ENCODE data around the gene TEX48. TPM values are rescaled to one million over a fixed set of nuclear protein-coding genes. Genes with fewer than 3 reads are reported as not detected.

TEX48 gene
- total RNA-seq, 1 experiment from 2014 or later: 2.4 TPM

DNA sequence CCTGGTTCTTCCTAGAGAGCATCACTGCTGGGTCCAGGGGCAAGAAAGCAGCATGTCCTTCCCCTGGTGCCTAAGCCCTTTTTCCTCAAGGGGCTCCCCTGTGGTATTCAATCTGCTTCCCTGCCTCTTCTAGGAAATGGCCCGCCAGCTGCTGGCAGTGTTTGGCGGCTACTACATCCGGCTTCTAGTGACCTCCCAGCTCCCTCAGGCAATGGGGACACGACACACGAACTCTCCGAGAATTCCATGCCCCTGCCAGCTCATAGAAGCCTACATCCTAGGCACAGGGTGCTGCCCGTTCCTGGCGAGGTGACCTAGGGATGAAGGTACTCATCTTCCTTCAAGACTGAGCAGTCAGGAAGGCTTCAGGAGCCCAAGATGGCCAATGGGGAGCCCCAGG is 39.0 kb downstream of the TEX48 start:
- Histone ChIP-seq H3K36me3 (ENCODE audit: low read depth, low read length) (no peaks in the 10 kb centered on the region), H3K27ac (ENCODE audit: low read length) (no peak overlapping the region), H3K4me1 (ENCODE audit: insufficient read depth, low read length) (no peaks in the 10 kb centered on the region), H3K9me3 (ENCODE audit: low read length) (no peaks in the 10 kb centered on the region), H4K20me1 (ENCODE audit: low read length) (no peaks in the 10 kb centered on the region), H3K27me3 (ENCODE audit: low read length) (no peaks in the 10 kb centered on the region), H3K9me2 (replicated peaks; ENCODE audit: low read length) (no peaks in the 10 kb centered on the region), H3K79me2 (ENCODE audit: low read length) (no peaks in the 10 kb centered on the region), H3F3A (ENCODE audit: low read length, unreplicated experiment) (no peaks in the 10 kb centered on the region), H3K4me2 (ENCODE audit: low read length) (no peak overlapping the region), H2AFZ (ENCODE audit: low read length) (no peak overlapping the region), H3K4me3 (ENCODE audit: low read length) (no peak overlapping the region), H3K9ac (ENCODE audit: low read length) (no peak overlapping the region)
- intact Hi-C loops (cut with micrococcal nuclease): no loop called here
- no peak for TF ChIP-seq EZH2phosphoT487 (IDR thresholded peaks at IDR 0.05; ENCODE audit: borderline replicate concordance, low read length)
- TF ChIP-seq CTCF (conservative IDR thresholded peaks at IDR 0.05; ENCODE audit: low read depth, low read length): no peak
- TF ChIP-seq EZH2 (IDR thresholded peaks at IDR 0.05; ENCODE audit: low read length, unreplicated experiment): no peak
- ChIA-PET CTCF (no interaction called here), POLR2A (ENCODE audit: unreplicated experiment) (no interaction called here)
- ATAC-seq (no peak), DNase-seq (no peak)
- BruUV-seq (replicated peaks): no TSS peak

GRCh38 chr9:114641967-114642366 is 40.0 kb downstream of the TEX48 start:
- H3K4me2 ChIP-seq (ENCODE audit: low read length): no peak overlapping the region
- H4K20me1 ChIP-seq (ENCODE audit: low read length): no peaks in the 10 kb centered on the region
- TF ChIP-seq EZH2 (IDR thresholded peaks at IDR 0.05; ENCODE audit: low read length, unreplicated experiment) (no peak), EZH2phosphoT487 (IDR thresholded peaks at IDR 0.05; ENCODE audit: borderline replicate concordance, low read length) (no peak), CTCF (conservative IDR thresholded peaks at IDR 0.05; ENCODE audit: low read depth, low read length) (no peak)
- DNase-seq (no peak), ATAC-seq (no peak)
- H3K4me3 ChIP-seq (ENCODE audit: low read length): no peak overlapping the region
- intact Hi-C loops (cut with micrococcal nuclease): no loop called here
- no peaks in the 10 kb centered on the region for H3K27me3 ChIP-seq (ENCODE audit: low read length)
- no peaks in the 10 kb centered on the region for H3K36me3 ChIP-seq (ENCODE audit: low read depth, low read length)
- H3F3A ChIP-seq (ENCODE audit: low read length, unreplicated experiment): no peaks in the 10 kb centered on the region
- POLR2A ChIA-PET (ENCODE audit: unreplicated experiment): no interaction called here
- BruUV-seq (replicated peaks): no TSS peak
- no peaks in the 10 kb centered on the region for H3K79me2 ChIP-seq (ENCODE audit: low read length)
- CTCF ChIA-PET: interaction anchor here (0.9 kb wide), 1 partner anchor 11 kb away, joined by 3 read pairs; no protein-coding TSS in a partner anchor
- no peak overlapping the region for H3K27ac ChIP-seq (ENCODE audit: low read length)
- H3K9ac ChIP-seq (ENCODE audit: low read length): no peak overlapping the region
- H3K9me3 ChIP-seq (ENCODE audit: low read length): no peaks in the 10 kb centered on the region
- H2AFZ ChIP-seq (ENCODE audit: low read length): no peak overlapping the region
- H3K4me1 ChIP-seq (ENCODE audit: insufficient read depth, low read length): no peaks in the 10 kb centered on the region
- no peaks in the 10 kb centered on the region for H3K9me2 ChIP-seq (replicated peaks; ENCODE audit: low read length)

DNA sequence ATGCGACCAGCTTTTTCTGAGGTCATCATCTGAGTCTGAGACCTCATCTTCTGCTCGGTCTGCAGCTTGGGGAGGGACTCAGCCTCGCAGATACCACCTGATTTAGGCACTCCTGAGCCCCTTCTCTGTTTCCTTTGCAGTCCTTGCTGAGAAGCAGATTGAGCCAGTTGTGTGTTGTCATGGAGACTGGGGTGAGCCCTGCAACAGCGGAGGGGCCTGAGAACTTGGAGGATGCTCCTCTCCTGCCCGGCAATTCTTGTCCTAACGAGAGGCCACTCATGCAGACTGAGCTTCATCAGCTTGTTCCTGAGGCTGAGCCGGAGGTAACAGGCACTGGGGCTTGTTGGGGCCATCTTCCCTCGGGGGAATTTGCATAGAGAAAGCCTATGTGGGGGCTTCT is 43.6 kb downstream of the TEX48 start:
- CTCF ChIA-PET: no interaction called here
- no peak for TF ChIP-seq CTCF (conservative IDR thresholded peaks at IDR 0.05; ENCODE audit: low read depth, low read length)
- TF ChIP-seq EZH2phosphoT487 (IDR thresholded peaks at IDR 0.05; ENCODE audit: borderline replicate concordance, low read length): no peak
- no peak for TF ChIP-seq EZH2 (IDR thresholded peaks at IDR 0.05; ENCODE audit: low read length, unreplicated experiment)

More for the DNA sequence above, 43.6 kb downstream of the TEX48 start:
- no peaks in the 10 kb centered on the region for H4K20me1 ChIP-seq (ENCODE audit: low read length)
- peaks cover 8% of the 10 kb centered on the region; the same call in 1 of the 2 replicates for H3K4me1 ChIP-seq (ENCODE audit: insufficient read depth, low read length)
- POLR2A ChIA-PET (ENCODE audit: unreplicated experiment): no interaction called here
- no peak overlapping the region for H3K4me2 ChIP-seq (ENCODE audit: low read length)
- no peak overlapping the region for H3K4me3 ChIP-seq (ENCODE audit: low read length)
- H3K79me2 ChIP-seq (ENCODE audit: low read length): no peaks in the 10 kb centered on the region
- no peaks in the 10 kb centered on the region for H3K9me3 ChIP-seq (ENCODE audit: low read length)
- no peaks in the 10 kb centered on the region for H3K9me2 ChIP-seq (replicated peaks; ENCODE audit: low read length)
- no peaks in the 10 kb centered on the region for H3F3A ChIP-seq (ENCODE audit: low read length, unreplicated experiment)
- H3K27me3 ChIP-seq (ENCODE audit: low read length): no peaks in the 10 kb centered on the region
- H2AFZ ChIP-seq (ENCODE audit: low read length): no peak overlapping the region
- no peaks in the 10 kb centered on the region; the same call in 1 of the 2 replicates for H3K36me3 ChIP-seq (ENCODE audit: low read depth, low read length)
- no TSS peak for BruUV-seq (replicated peaks)
- no peak for ATAC-seq
- no peak overlapping the region for H3K27ac ChIP-seq (ENCODE audit: low read length)
- no peak for DNase-seq
- intact Hi-C loops (cut with micrococcal nuclease): no loop called here
- H3K9ac ChIP-seq (ENCODE audit: low read length): no peak overlapping the region

Measured in PC-3 (cell line).